K562 (cell line): Measurements from ENCODE around the gene DTNBP1. TPM values are rescaled to one million over a fixed set of nuclear protein-coding genes. Genes with fewer than 3 reads are reported as not detected.

ENCODE experiments used
- ARHGAP35 ChIP-seq: fragments of 450-650 bp; IDR thresholded peaks from 2 replicates; pipeline ENCODE4 v1.6.1; 2018; ENCODE audit not compliant: partially characterized antibody
- BMI1 ChIP-seq: fragments of 150-350 bp; IDR thresholded peaks from 2 replicates; pipeline ENCODE4 v1.6.1; 2014; ENCODE audit warnings: low read length
- CCNT2 ChIP-seq: IDR thresholded peaks from 2 replicates; pipeline ENCODE4 v1.6.1; 2011; ENCODE audit warnings: borderline replicate concordance, low read depth, mild to moderate bottlenecking, moderate library complexity, mixed read lengths, low read length; ENCODE audit not compliant: insufficient read length; ENCODE audit errors: extremely low read depth
- EGR1 ChIP-seq: fragments of 450-650 bp; conservative IDR thresholded peaks from 2 replicates; pipeline ENCODE4 v1.6.1; 2017; ENCODE audit warnings: mild to moderate bottlenecking
- EHMT2 ChIP-seq: fragments of 450-650 bp; IDR thresholded peaks from 2 replicates; pipeline ENCODE4 v1.6.1; 2018; ENCODE audit warnings: antibody characterized with exemption
- GABPB1 ChIP-seq: sonication (generic); formaldehyde crosslinking; IDR thresholded peaks from 2 replicates; pipeline ENCODE4 v1.8.0; 2022; ENCODE audit warnings: mild to moderate bottlenecking, missing genetic modification reagents
- JUND ChIP-seq, 2 experiments: IDR thresholded peaks; 2 replicates in 1 of 2; 3 replicates in 1 of 2; pipeline ENCODE4 v1.6.1; 2011; ENCODE audit warnings: borderline replicate concordance in 2 of 2, low read depth in 2 of 2, low read length in 2 of 2, improper control_type of control experiment in 1 of 2, missing biosample characterization in 1 of 2, missing genetic modification characterization in 1 of 2, missing genetic modification reagents in 1 of 2
- KAT2B ChIP-seq: IDR thresholded peaks from one replicate; pipeline ENCODE4 v1.6.1; 2012; ENCODE audit warnings: low read depth, mild to moderate bottlenecking, control low read depth, inconsistent platforms, low read length, moderate library complexity
- SNIP1 ChIP-seq: fragments of 450-650 bp; IDR thresholded peaks from 2 replicates; pipeline ENCODE4 v1.7.1; 2017; ENCODE audit warnings: low read depth, mild to moderate bottlenecking
- TAF1 ChIP-seq: IDR thresholded peaks from 2 replicates; pipeline ENCODE4 v1.6.1; 2011; ENCODE audit warnings: mild to moderate bottlenecking, low read length, moderate library complexity; ENCODE audit not compliant: insufficient read depth, control insufficient read depth, severe bottlenecking; ENCODE audit errors: extremely low read depth
- ZNF324 ChIP-seq: fragments of 250-450 bp; sonication (Bioruptor Pico); IDR thresholded peaks from 2 replicates; pipeline ENCODE4 v1.4.0; 2020; ENCODE audit warnings: mild to moderate bottlenecking
- ZNF431 ChIP-seq: sonication (generic); formaldehyde crosslinking; IDR thresholded peaks from 2 replicates; pipeline ENCODE4 v1.8.0; 2022; ENCODE audit warnings: mild to moderate bottlenecking, missing genetic modification reagents
- ZNF583 ChIP-seq: fragments of 250-450 bp; sonication (Bioruptor Pico); IDR thresholded peaks from 2 replicates; pipeline ENCODE4 v1.4.0; 2020
- polyA plus RNA-seq, 8 experiments: library from polyadenylated mRNA; depleted of rRNA in 4 of 8; stranded (reverse) in 5 of 8; unstranded in 3 of 8; fragments of >200 nt; fragmentation: Nextera tagmentation in 2 of 8; fragmentation: Illumina TruSeq in 1 of 8; extraction: Ambion mirVana in 2 of 8; extraction: Trizol in 1 of 8; gene quantifications; 2 replicates each; pipeline versions ENCODE4 v1.2.1 to v1.2.3, GENCODE V29; 2011 to 2014; ENCODE audit warnings: inconsistent platforms in 1 of 8, missing spikeins in 1 of 8
- total RNA-seq, 7 experiments: library from RNA; depleted of rRNA in 6 of 7; stranded (reverse); fragments of >200 nt in 6 of 7; fragmentation: Illumina TruSeq in 2 of 7; extraction: Trizol in 2 of 7; gene quantifications; 2 replicates each; pipeline versions ENCODE4 v1.2.1 to v1.2.3, GENCODE V29; 2011 to 2021; ENCODE audit warnings: low replicate concordance in 1 of 7
- TF ChIP-seq, protein P1 (sequence below), 2 experiments: fragments of 450-650 bp; IDR thresholded peaks; 2 replicates each; pipeline ENCODE4 v1.6.1; 2016; ENCODE audit warnings: mild to moderate bottlenecking in 2 of 2, borderline replicate concordance in 1 of 2, low read depth in 1 of 2, moderate library complexity in 1 of 2
- TF ChIP-seq, protein P2 (sequence below): fragments of 250-450 bp; sonication (Bioruptor Pico); IDR thresholded peaks from 2 replicates; pipeline ENCODE4 v1.4.0; 2020; ENCODE audit warnings: mild to moderate bottlenecking, moderate library complexity

Gene DTNBP1
- total and polyA plus RNA-seq, 9 of the 15 experiments (the other 6 are each of a cell fraction or from before 2014, with no cell fraction given): 16.7 to 54.5 (median 21.4) TPM

DNA sequence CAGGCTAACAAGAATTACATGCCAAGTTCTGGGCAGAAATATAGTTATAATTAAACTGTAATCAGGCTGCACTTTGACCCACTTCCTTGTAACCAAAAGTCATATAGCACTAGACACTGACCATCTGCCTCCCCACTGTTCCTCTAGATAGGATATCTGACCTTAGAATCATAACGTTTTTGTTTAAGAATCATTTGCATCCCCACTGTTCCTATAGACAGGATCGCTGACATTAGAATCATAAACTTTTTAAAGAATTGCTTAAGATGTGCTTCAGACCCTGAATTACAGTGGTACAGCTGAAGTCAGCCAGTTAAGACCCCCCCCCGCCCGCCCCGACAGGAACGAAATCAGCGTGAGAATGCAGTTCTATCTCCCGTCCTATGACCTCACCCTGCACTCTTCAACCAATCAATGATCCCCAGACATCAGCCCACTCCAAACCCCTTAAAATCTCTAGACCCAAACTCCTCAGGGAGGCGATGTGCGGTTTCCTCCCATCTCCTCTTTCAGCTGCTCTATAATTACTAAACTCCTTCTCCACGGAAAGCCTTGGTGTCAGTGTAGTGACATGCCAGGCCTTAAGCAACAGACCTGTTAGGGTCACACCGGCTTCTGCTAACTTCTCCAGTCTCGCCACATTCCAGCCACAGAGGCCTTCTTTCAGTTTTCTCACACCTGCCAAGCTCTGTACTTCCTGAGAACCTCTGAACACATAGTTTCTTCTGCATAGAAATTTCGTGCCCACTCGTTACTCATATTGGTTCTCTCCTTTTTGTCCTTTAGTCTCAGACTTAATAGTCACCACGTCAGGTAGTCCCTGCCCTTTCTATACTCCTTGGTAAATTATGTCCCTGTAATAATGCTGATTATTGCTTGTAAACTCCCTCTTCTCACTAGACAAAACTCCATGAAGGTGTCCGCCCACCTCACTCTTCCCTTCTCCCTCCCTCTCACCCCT, 93.5 kb downstream of the DTNBP1 start (continued):
- TF ChIP-seq, protein P1, sequence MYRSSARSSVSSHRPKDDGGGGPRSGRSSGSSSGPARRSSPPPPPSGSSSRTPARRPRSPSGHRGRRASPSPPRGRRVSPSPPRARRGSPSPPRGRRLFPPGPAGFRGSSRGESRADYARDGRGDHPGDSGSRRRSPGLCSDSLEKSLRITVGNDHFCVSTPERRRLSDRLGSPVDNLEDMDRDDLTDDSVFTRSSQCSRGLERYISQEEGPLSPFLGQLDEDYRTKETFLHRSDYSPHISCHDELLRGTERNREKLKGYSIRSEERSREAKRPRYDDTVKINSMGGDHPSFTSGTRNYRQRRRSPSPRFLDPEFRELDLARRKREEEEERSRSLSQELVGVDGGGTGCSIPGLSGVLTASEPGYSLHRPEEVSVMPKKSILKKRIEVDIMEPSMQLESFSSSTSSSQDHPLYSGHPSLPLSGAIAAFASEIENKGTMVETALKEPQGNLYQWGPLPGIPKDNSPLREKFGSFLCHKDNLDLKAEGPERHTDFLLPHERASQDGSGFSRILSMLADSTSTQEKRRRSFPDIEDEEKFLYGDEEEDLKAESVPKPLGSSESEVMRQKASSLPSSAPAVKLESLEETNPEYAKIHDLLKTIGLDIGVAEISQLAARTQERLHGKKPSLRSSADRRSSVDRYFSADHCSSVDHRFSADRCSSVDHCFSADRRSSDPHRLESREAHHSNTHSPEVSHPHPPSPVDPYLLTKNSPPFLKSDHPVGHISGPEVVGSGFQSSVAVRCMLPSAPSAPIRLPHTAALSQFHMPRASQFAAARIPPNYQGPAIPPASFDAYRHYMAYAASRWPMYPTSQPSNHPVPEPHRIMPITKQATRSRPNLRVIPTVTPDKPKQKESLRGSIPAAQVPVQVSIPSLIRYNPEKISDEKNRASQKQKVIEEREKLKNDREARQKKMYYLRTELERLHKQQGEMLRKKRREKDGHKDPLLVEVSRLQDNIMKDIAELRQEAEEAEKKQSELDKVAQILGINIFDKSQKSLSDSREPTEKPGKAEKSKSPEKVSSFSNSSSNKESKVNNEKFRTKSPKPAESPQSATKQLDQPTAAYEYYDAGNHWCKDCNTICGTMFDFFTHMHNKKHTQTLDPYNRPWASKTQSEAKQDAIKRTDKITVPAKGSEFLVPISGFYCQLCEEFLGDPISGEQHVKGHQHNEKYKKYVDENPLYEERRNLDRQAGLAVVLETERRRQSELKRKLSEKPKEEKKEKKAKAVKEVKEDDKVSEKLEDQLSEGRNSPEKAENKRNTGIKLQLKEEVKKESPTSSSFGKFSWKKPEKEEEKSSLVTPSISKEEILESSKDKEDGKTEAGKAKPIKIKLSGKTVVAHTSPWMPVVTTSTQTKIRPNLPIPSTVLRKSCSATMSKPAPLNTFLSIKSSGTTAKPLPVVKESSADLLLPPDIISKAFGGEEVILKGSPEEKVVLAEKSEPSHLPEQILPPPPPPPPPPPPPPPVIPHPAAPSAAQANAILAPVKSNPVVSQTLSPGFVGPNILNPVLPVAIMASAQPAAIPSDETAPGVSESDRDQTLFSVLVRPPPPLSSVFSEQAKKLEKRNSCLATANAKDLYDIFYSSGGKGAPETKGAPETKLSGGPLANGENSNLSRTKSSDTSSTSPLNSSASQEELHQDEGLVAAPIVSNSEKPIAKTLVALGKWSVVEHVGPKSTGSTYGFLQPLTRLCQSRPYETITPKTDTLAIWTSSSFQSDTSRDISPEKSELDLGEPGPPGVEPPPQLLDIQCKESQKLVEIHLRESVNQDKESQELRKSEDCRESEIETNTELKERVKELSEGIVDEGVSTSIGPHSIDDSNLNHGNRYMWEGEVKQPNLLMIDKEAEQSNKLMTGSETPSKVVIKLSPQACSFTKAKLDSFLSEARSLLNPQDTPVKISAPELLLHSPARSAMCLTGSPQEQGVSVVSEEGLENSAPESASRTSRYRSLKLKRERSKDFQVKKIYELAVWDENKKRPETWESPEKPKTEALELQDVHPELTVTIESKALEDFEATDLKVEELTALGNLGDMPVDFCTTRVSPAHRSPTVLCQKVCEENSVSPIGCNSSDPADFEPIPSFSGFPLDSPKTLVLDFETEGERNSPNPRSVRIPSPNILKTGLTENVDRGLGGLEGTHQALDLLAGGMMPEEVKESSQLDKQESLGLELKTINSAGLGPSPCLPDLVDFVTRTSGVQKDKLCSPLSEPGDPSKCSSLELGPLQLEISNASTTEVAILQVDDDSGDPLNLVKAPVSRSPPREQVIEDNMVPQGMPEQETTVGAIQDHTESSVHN (IDR thresholded peaks at IDR 0.05; ENCODE audit: borderline replicate concordance in 1 of 2, low read depth in 1 of 2): no peak; a peak in 1 of 4 replicates
- peak; percentile 92 for TF ChIP-seq JUND (IDR thresholded peaks at IDR 0.05; ENCODE audit: borderline replicate concordance, low read depth, low read length)
- TF ChIP-seq JUND (tag; IDR thresholded peaks at IDR 0.05; ENCODE audit: borderline replicate concordance, low read depth, low read length): peak; percentile 85; the same call in 2 of the 3 replicates
- TF ChIP-seq CCNT2: no peak
- TF ChIP-seq ZNF324: no peak
- TF ChIP-seq ZNF583 (CRISPR knock-in tag): no peak
- no peak for TF ChIP-seq ARHGAP35
- TF ChIP-seq KAT2B: no peak
- no peak for TF ChIP-seq TAF1
- TF ChIP-seq, protein P2, sequence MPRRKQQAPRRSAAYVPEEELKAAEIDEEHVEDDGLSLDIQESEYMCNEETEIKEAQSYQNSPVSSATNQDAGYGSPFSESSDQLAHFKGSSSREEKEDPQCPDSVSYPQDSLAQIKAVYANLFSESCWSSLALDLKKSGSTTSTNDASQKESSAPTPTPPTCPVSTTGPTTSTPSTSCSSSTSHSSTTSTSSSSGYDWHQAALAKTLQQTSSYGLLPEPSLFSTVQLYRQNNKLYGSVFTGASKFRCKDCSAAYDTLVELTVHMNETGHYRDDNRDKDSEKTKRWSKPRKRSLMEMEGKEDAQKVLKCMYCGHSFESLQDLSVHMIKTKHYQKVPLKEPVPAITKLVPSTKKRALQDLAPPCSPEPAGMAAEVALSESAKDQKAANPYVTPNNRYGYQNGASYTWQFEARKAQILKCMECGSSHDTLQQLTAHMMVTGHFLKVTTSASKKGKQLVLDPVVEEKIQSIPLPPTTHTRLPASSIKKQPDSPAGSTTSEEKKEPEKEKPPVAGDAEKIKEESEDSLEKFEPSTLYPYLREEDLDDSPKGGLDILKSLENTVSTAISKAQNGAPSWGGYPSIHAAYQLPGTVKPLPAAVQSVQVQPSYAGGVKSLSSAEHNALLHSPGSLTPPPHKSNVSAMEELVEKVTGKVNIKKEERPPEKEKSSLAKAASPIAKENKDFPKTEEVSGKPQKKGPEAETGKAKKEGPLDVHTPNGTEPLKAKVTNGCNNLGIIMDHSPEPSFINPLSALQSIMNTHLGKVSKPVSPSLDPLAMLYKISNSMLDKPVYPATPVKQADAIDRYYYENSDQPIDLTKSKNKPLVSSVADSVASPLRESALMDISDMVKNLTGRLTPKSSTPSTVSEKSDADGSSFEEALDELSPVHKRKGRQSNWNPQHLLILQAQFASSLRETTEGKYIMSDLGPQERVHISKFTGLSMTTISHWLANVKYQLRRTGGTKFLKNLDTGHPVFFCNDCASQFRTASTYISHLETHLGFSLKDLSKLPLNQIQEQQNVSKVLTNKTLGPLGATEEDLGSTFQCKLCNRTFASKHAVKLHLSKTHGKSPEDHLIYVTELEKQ (CRISPR knock-in tag): no peak
- no peak for TF ChIP-seq ZNF431
- peak; percentile 66 for TF ChIP-seq EGR1
- TF ChIP-seq EHMT2: peak; percentile 56
- TF ChIP-seq SNIP1: no peak
- TF ChIP-seq BMI1: no peak
- no peak for TF ChIP-seq GABPB1 (CRISPR knock-in tag)
